Panc1 (cell line): ENCODE measurements around the gene IL16. TPM values are rescaled to one million over a fixed set of nuclear protein-coding genes. Genes with fewer than 3 reads are reported as not detected.

ENCODE experiments used
- ATAC-seq: fragments of 200-7000 bp; cut with Tn5 transposase; 2 replicates; pipeline ENCODE4 v1.9.1; 2020; ENCODE audit warnings: mild to moderate bottlenecking, moderate library complexity
- BruUV-seq: library from RNA; stranded (reverse); fragments of 400-500 nt; replicated peaks from 2 replicates; lab custom pipeline; 2021; lab: Mats Ljungman, UMichigan
- CTCF ChIA-PET: fragments of 300-600 bp; sonication (Branson Sonifier 250); formaldehyde crosslinking; loops from one replicate; lab custom pipeline; 2022; ENCODE audit warnings: antibody characterized with exemption; lab: Charles Lee
- POLR2A ChIA-PET: fragments of 300-600 bp; sonication (Branson Sonifier 250); formaldehyde crosslinking; loops from one replicate; lab custom pipeline; 2022; ENCODE audit warnings: antibody characterized with exemption; lab: Charles Lee
- DNase-seq: peaks from one replicate; pipeline ENCODE4 v3.0.0-alpha.2; 2010; ENCODE audit warnings: low read depth, low spot score
- H3K27ac ChIP-seq: 2 replicates; pipeline ENCODE4 v1.5.1; 2011; ENCODE audit warnings: mild to moderate bottlenecking, low read length, inconsistent platforms
- H3K27me3 ChIP-seq: fragments of 200-500 bp; sonication (Bioruptor generic); 2 replicates; pipeline ENCODE4 v1.6.0; 2014; ENCODE audit warnings: low read length, inconsistent platforms; ENCODE audit not compliant: control insufficient read depth, insufficient read depth
- H3K36me3 ChIP-seq: fragments of 200-500 bp; sonication (Bioruptor generic); 2 replicates; pipeline ENCODE4 v1.5.1; 2014; ENCODE audit warnings: inconsistent platforms, mild to moderate bottlenecking, low read length, moderate library complexity; ENCODE audit not compliant: control insufficient read depth, insufficient read depth
- H3K4me1 ChIP-seq: 2 replicates; pipeline ENCODE4 v1.5.1; 2011; ENCODE audit warnings: inconsistent platforms, mild to moderate bottlenecking, low read length, moderate library complexity; ENCODE audit not compliant: control insufficient read depth, insufficient read depth
- H3K4me3 ChIP-seq, 2 experiments: 2 replicates each; pipeline ENCODE4 v1.5.1; 2011 to 2012; ENCODE audit warnings: low read depth in 2 of 2, low read length in 2 of 2, mild to moderate bottlenecking in 2 of 2, inconsistent platforms in 1 of 2, moderate library complexity in 1 of 2
- H3K9me3 ChIP-seq: fragments of 200-500 bp; sonication (Bioruptor generic); 2 replicates; pipeline ENCODE4 v1.5.1; 2014; ENCODE audit warnings: low read depth, mild to moderate bottlenecking, inconsistent platforms, low read length, moderate library complexity; ENCODE audit not compliant: control insufficient read depth, insufficient read depth
- POLR2AphosphoS5 ChIP-seq: IDR thresholded peaks from 2 replicates; pipeline ENCODE4 v1.6.1; 2012; ENCODE audit warnings: mild to moderate bottlenecking, low read depth, low read length, moderate library complexity
- SIN3A ChIP-seq: IDR thresholded peaks from 2 replicates; pipeline ENCODE4 v1.6.1; 2012; ENCODE audit warnings: low read depth, mild to moderate bottlenecking, low read length, moderate library complexity, borderline replicate concordance; ENCODE audit not compliant: insufficient read depth
- TCF7L2 ChIP-seq: IDR thresholded peaks from 2 replicates; pipeline ENCODE4 v1.6.1; 2011; ENCODE audit warnings: mild to moderate bottlenecking, low read depth, low read length, inconsistent platforms
- in situ Hi-C: cut with HindIII; loops from 2 replicates; pipeline ENCODE4 v1.10.0; 2016; ENCODE audit warnings: low sequenced_read_pairs, low pct_unique_long_range_greater_than_20kb
- intact Hi-C: fragments of 100-400 bp; cut with micrococcal nuclease; formaldehyde crosslinking; loops from one replicate; pipeline ENCODE4 v1.10.0; 2022; ENCODE audit not compliant: unreplicated experiment
- total RNA-seq: library from RNA; stranded (reverse); gene quantifications from one replicate; pipeline ENCODE4 v1.2.1, GENCODE V29; 2021; ENCODE audit not compliant: unreplicated experiment
- TF ChIP-seq, protein P1 (sequence below): fragments of 450-650 bp; IDR thresholded peaks from 2 replicates; pipeline ENCODE4 v1.5.1; 2017; ENCODE audit warnings: mild to moderate bottlenecking
- TF ChIP-seq, protein P2 (sequence below), 2 experiments: IDR thresholded peaks; 2 replicates each; pipeline ENCODE4 v1.6.1; 2011 to 2012; ENCODE audit warnings: low read depth in 2 of 2, control low read depth in 1 of 2, low read length in 1 of 2, mild to moderate bottlenecking in 1 of 2, moderate library complexity in 1 of 2; ENCODE audit not compliant: insufficient read depth in 1 of 2

IL16 gene
- total RNA-seq, 1 experiment from 2014 or later, result 1.0 TPM

DNA sequence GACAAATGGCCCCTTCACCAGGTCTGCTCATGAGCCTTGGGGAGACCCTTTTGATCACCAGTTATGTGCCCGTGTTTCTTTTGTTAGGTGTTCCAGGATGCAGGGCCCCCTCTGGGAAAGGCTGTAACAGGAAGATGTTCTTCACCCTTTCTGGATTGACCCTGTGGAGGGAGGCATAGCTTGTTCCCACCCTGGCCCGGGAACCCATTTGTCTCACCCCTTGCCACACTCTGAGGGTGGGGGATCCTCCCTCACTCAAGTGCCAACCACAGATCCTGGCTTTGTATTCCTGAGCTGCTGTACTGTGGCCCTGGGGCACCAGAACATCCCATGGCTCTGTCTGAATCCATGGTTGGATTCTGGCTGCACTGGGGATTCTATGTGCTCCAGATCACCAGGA, 18.9 kb downstream of the IL16 start:
- no peaks in the 10 kb centered on the region for H3K4me1 ChIP-seq
- DNase-seq (no peak), ATAC-seq (no peak)
- TF ChIP-seq, protein P1, sequence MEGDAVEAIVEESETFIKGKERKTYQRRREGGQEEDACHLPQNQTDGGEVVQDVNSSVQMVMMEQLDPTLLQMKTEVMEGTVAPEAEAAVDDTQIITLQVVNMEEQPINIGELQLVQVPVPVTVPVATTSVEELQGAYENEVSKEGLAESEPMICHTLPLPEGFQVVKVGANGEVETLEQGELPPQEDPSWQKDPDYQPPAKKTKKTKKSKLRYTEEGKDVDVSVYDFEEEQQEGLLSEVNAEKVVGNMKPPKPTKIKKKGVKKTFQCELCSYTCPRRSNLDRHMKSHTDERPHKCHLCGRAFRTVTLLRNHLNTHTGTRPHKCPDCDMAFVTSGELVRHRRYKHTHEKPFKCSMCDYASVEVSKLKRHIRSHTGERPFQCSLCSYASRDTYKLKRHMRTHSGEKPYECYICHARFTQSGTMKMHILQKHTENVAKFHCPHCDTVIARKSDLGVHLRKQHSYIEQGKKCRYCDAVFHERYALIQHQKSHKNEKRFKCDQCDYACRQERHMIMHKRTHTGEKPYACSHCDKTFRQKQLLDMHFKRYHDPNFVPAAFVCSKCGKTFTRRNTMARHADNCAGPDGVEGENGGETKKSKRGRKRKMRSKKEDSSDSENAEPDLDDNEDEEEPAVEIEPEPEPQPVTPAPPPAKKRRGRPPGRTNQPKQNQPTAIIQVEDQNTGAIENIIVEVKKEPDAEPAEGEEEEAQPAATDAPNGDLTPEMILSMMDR, result no peak
- no peak for TF ChIP-seq SIN3A
- TF ChIP-seq TCF7L2, result no peak
- no peak for TF ChIP-seq POLR2AphosphoS5
- TF ChIP-seq, protein P2, sequence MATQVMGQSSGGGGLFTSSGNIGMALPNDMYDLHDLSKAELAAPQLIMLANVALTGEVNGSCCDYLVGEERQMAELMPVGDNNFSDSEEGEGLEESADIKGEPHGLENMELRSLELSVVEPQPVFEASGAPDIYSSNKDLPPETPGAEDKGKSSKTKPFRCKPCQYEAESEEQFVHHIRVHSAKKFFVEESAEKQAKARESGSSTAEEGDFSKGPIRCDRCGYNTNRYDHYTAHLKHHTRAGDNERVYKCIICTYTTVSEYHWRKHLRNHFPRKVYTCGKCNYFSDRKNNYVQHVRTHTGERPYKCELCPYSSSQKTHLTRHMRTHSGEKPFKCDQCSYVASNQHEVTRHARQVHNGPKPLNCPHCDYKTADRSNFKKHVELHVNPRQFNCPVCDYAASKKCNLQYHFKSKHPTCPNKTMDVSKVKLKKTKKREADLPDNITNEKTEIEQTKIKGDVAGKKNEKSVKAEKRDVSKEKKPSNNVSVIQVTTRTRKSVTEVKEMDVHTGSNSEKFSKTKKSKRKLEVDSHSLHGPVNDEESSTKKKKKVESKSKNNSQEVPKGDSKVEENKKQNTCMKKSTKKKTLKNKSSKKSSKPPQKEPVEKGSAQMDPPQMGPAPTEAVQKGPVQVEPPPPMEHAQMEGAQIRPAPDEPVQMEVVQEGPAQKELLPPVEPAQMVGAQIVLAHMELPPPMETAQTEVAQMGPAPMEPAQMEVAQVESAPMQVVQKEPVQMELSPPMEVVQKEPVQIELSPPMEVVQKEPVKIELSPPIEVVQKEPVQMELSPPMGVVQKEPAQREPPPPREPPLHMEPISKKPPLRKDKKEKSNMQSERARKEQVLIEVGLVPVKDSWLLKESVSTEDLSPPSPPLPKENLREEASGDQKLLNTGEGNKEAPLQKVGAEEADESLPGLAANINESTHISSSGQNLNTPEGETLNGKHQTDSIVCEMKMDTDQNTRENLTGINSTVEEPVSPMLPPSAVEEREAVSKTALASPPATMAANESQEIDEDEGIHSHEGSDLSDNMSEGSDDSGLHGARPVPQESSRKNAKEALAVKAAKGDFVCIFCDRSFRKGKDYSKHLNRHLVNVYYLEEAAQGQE (IDR thresholded peaks at IDR 0.05; ENCODE audit: insufficient read depth in 1 of 2, low read depth in 2 of 2, low read length in 1 of 2), result no peak
- intact Hi-C loops, result no loop called here
- peaks cover 3% of the 10 kb centered on the region for H3K27me3 ChIP-seq
- no peak overlapping the region for H3K27ac ChIP-seq
- in situ Hi-C loops, result no loop called here
- CTCF ChIA-PET, result no interaction called here
- POLR2A ChIA-PET, result no interaction called here
- no peaks in the 10 kb centered on the region for H3K9me3 ChIP-seq
- no TSS peak for BruUV-seq
- no peak overlapping the region for H3K4me3 ChIP-seq
- no peaks in the 10 kb centered on the region for H3K36me3 ChIP-seq

DNA sequence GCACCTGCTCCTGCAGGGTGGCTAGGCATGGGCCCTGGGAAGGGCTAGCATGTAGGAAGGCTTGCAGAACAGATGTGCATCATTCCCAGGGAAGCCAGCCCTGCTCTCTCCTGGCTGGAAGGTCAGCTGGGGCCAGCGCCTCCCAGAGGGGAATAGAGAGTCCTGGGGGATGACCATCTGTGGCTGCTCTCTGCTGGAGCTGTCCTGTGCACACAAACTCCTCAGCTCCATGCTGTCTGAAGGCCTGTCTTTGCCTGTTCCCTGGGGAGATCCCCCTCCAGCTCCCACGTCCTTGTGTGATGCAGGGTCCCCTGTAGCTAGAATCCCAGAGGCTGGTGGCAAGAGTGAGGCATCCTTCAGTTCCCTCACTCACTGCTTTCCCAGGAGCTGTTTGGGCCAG, 19.3 kb downstream of the IL16 start:
- ChIA-PET CTCF (no interaction called here), POLR2A (no interaction called here)
- in situ Hi-C loops, result no loop called here
- no peaks in the 10 kb centered on the region for H3K36me3 ChIP-seq
- H3K9me3 ChIP-seq, result no peaks in the 10 kb centered on the region
- intact Hi-C loops, result no loop called here
- ATAC-seq (no peak), DNase-seq (no peak)
- H3K4me1 ChIP-seq, result no peaks in the 10 kb centered on the region
- no peak overlapping the region for H3K27ac ChIP-seq
- BruUV-seq, result no TSS peak
- TF ChIP-seq TCF7L2, result no peak
- TF ChIP-seq, protein P2 (IDR thresholded peaks at IDR 0.05; ENCODE audit: insufficient read depth in 1 of 2, low read depth in 2 of 2, low read length in 1 of 2), result no peak
- TF ChIP-seq, protein P1, result no peak
- no peak for TF ChIP-seq SIN3A
- peaks cover 3% of the 10 kb centered on the region for H3K27me3 ChIP-seq
- no peak overlapping the region for H3K4me3 ChIP-seq
